T-helper 1 cell treated with Interleukin-12 subunit alpha and Interleukin-12 subunit beta and Interleukin-4 antibody, amounts not matched to agents 30 μg/mL and 1 μg/mL, for 36 hours (primary cell): ENCODE results near the gene APBB2.

Experiments
- H3K27ac Mint-ChIP-seq: one replicate; pipeline ENCODE4 v1.8.0; 2021; ENCODE audit warnings: mild to moderate bottlenecking, mixed read lengths
- H3K27me3 Mint-ChIP-seq: one replicate; pipeline ENCODE4 v1.8.0; 2021; ENCODE audit warnings: low read depth, mixed read lengths
- H3K36me3 Mint-ChIP-seq: one replicate; pipeline ENCODE4 v1.8.0; 2021; ENCODE audit warnings: low read depth, mixed read lengths
- H3K4me1 Mint-ChIP-seq: one replicate; pipeline ENCODE4 v1.8.0; 2021; ENCODE audit warnings: low read depth, mixed read lengths
- H3K4me3 Mint-ChIP-seq: one replicate; pipeline ENCODE4 v1.8.0; 2021; ENCODE audit warnings: mild to moderate bottlenecking, moderate library complexity, mixed read lengths
- H3K9me3 Mint-ChIP-seq: one replicate; pipeline ENCODE4 v1.8.0; 2021; ENCODE audit warnings: mixed read lengths

Gene APBB2

GRCh38 chr4:40971338-40971737, 243.0 kb downstream of the APBB2 start:
- H3K4me3 Mint-ChIP-seq = no peak overlapping the region
- H3K9me3 Mint-ChIP-seq = no peaks in the 10 kb centered on the region
- H3K27ac Mint-ChIP-seq = no peak overlapping the region
- H3K27me3 Mint-ChIP-seq = peaks cover 14% of the 10 kb centered on the region
- no peaks in the 10 kb centered on the region for H3K36me3 Mint-ChIP-seq
- no peaks in the 10 kb centered on the region for H3K4me1 Mint-ChIP-seq

DNA sequence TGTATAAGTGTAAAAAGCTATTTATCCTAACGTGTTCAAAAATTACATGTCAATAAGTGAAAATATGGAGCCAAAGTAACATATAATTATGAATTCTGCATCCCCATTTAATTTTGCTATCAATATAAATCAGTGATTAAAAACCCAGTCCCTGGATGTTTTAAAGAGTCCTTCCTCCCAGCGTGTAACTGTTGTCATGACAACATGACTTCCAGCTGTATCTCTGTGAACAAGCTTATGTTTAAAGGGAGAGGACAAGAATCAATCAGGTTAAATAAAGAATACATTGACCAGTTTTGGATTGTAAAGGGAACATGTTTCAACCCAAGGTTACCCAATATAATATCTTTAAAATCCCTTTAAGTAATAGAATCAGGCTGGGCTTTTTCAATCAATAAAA, 244.8 kb downstream of the APBB2 start:
- Mint-ChIP-seq H3K4me1 (no peaks in the 10 kb centered on the region), H3K27me3 (peaks cover 14% of the 10 kb centered on the region), H3K4me3 (no peak overlapping the region), H3K36me3 (no peaks in the 10 kb centered on the region), H3K9me3 (no peaks in the 10 kb centered on the region), H3K27ac (no peak overlapping the region)

GRCh38 chr4:40967550-40967949, 246.8 kb downstream of the APBB2 start:
- no peak overlapping the region for H3K27ac Mint-ChIP-seq
- no peaks in the 10 kb centered on the region for H3K9me3 Mint-ChIP-seq
- peaks cover 7% of the 10 kb centered on the region for H3K27me3 Mint-ChIP-seq
- no peaks in the 10 kb centered on the region for H3K4me1 Mint-ChIP-seq
- H3K4me3 Mint-ChIP-seq = no peak overlapping the region
- no peaks in the 10 kb centered on the region for H3K36me3 Mint-ChIP-seq

DNA sequence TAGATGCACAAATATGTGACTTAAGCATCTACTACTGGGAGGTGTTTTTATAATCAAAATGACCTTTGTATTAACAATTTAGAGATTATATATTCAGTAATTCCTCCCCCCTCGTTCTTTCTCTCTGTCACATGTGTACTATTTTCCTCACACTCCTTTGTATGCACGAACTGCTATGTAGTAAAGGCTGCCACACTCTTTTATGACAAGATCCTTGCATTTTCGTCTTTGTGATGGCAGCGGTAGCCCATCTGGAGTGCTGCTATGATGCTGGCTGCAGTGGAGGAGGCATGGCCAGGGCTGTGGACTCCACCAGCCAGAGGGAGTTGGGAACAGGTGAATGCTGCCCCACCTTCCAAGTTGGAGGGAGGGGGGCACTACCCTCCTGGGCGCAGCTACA, 248.3 kb downstream of the APBB2 start:
- H3K27ac Mint-ChIP-seq = no peak overlapping the region
- no peaks in the 10 kb centered on the region for H3K36me3 Mint-ChIP-seq
- no peaks in the 10 kb centered on the region for H3K4me1 Mint-ChIP-seq
- H3K9me3 Mint-ChIP-seq = no peaks in the 10 kb centered on the region
- H3K4me3 Mint-ChIP-seq = no peak overlapping the region
- H3K27me3 Mint-ChIP-seq = peaks cover 7% of the 10 kb centered on the region

DNA sequence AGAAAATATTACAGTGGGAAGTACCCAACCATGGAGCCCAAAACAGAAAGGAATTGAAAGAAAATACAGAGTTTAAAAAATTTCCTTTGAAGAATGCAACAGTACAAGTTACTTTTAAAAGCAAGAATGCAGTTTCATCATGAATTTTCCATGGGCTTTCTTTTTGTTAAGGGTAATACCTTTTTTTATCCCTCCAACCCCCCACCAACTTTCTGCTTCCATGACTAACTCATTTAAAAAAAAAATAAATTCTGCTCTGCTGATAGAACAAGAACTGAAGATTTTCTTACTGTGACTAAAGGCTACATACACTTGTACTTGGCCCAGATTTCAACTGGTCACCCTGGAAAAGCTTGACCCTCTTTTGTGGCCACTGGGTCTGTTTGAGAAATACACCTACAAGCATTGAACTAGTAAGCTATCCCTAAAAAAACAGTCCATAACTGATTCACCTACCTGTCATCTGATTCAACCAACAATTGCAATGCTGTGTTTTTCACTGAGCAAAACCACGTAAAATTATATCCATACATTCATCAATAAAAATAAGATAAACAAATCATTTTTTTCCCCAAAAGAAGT, 250.4 kb downstream of the APBB2 start:
- Mint-ChIP-seq H3K27me3 (no peaks in the 10 kb centered on the region), H3K9me3 (no peaks in the 10 kb centered on the region), H3K4me3 (no peak overlapping the region), H3K36me3 (no peaks in the 10 kb centered on the region), H3K27ac (no peak overlapping the region), H3K4me1 (no peaks in the 10 kb centered on the region)

GRCh38 chr4:40962551-40963180, 251.7 kb downstream of the APBB2 start:
- no peak overlapping the region for H3K4me3 Mint-ChIP-seq
- no peaks in the 10 kb centered on the region for H3K36me3 Mint-ChIP-seq
- no peak overlapping the region for H3K27ac Mint-ChIP-seq
- no peaks in the 10 kb centered on the region for H3K9me3 Mint-ChIP-seq
- no peaks in the 10 kb centered on the region for H3K27me3 Mint-ChIP-seq
- H3K4me1 Mint-ChIP-seq = no peaks in the 10 kb centered on the region

- H3K9me3 Mint-ChIP-seq = no peaks in the 10 kb centered on the region
- H3K4me3 Mint-ChIP-seq = no peak overlapping the region
- H3K27me3 Mint-ChIP-seq = no peaks in the 10 kb centered on the region
- H3K27ac Mint-ChIP-seq = no peak overlapping the region
- no peaks in the 10 kb centered on the region for H3K36me3 Mint-ChIP-seq
- H3K4me1 Mint-ChIP-seq = no peaks in the 10 kb centered on the region
These were observed 253.4 kb downstream of the APBB2 start for GRCh38 chr4:40960941-40961340.

- Mint-ChIP-seq H3K27ac (no peak overlapping the region), H3K4me1 (no peaks in the 10 kb centered on the region), H3K36me3 (no peaks in the 10 kb centered on the region), H3K4me3 (no peak overlapping the region), H3K27me3 (no peaks in the 10 kb centered on the region), H3K9me3 (no peaks in the 10 kb centered on the region)
These were observed 257.1 kb downstream of the APBB2 start for GRCh38 chr4:40957281-40957680.

DNA sequence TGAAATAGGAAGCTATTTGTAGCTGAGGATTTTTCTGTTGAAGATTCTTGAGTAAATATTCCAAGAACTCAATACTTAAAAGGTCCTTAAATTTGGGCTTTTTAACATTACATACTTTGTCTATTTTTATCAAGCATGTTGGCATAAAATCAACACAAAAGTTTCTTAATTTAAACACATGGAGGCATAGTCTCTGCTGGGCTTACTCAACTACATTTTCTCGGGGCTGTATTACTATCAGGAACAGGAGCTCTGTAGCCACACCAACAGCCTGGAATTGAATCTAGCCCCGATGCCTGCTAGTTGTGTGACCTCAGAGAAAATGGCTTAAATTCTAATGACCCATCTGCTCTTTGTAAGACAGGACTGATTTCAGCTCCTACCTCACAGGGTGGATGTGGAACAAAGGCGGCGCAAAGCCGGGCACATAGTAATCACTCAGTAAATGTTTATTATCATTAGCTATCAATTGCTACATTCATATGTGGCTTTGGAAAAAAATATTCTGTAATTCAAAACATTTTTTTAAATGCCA, 257.6 kb downstream of the APBB2 start:
- Mint-ChIP-seq H3K4me3 (no peak overlapping the region), H3K27me3 (no peaks in the 10 kb centered on the region)

DNA sequence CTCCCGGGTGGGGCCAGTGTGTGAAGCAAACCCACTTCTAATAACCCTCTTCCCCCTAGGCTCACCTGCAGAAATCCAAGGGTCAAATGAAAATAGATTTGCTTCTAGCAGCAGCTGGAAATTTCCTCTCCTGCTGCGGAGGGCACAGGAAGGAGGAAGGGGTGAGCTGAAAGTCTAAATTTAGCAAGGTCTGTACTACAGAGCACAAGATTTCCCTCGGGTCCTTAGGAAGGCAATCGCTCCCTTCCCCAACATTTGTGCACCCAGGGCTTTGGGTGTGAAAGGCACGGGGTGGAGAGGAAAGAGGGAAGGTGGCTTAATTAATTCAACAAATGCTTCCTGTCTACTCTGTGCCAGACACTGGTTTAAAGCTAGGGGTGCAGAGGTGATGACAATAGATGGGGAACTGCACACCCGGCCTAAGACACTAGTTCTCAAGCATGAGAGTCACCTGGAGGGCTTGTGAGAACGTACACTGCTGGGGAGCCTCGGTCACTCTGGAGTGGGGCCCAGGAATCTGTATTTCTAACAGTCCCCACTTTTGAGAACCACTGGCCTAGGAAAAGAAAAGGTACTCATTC, 260.2 kb downstream of the APBB2 start:
- Mint-ChIP-seq H3K4me1 (no peaks in the 10 kb centered on the region), H3K9me3 (no peaks in the 10 kb centered on the region), H3K27me3 (no peaks in the 10 kb centered on the region), H3K4me3 (no peak overlapping the region), H3K36me3 (no peaks in the 10 kb centered on the region), H3K27ac (no peak overlapping the region)

More for the DNA sequence above, 257.6 kb downstream of the APBB2 start:
- Mint-ChIP-seq H3K4me1 (no peaks in the 10 kb centered on the region), H3K9me3 (no peaks in the 10 kb centered on the region), H3K36me3 (no peaks in the 10 kb centered on the region), H3K27ac (no peak overlapping the region)

- Mint-ChIP-seq H3K27me3 (no peaks in the 10 kb centered on the region), H3K36me3 (no peaks in the 10 kb centered on the region), H3K4me3 (no peak overlapping the region), H3K9me3 (no peaks in the 10 kb centered on the region), H3K4me1 (no peaks in the 10 kb centered on the region), H3K27ac (no peak overlapping the region)
These were observed 260.9 kb downstream of the APBB2 start for GRCh38 chr4:40953283-40954087.

- Mint-ChIP-seq H3K4me1 (no peaks in the 10 kb centered on the region), H3K4me3 (no peak overlapping the region), H3K9me3 (no peaks in the 10 kb centered on the region), H3K27me3 (no peaks in the 10 kb centered on the region), H3K36me3 (no peaks in the 10 kb centered on the region), H3K27ac (no peak overlapping the region)
These were observed 261.7 kb downstream of the APBB2 start for GRCh38 chr4:40952672-40953071.

DNA sequence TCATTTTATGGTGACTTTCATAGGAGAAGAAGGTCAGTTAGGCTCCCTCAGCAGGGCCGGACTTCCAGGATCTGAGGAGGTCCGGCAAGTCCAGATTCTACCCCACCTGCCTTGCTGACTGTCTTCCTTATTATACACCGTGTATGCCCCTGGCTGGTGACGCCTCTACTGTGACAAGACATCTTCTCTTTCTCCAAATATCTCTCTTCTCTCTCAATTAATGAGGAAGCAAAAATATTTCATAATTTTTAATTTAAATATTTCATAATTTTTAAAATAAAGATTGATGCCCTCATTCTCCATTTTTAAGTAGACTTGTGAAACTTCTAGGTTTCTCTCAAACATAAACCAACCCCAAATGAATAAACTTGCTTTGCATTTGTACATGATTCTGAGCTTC, 262.1 kb downstream of the APBB2 start:
- Mint-ChIP-seq H3K27ac (no peak overlapping the region), H3K4me3 (no peak overlapping the region), H3K27me3 (no peaks in the 10 kb centered on the region), H3K36me3 (no peaks in the 10 kb centered on the region), H3K4me1 (no peaks in the 10 kb centered on the region), H3K9me3 (no peaks in the 10 kb centered on the region)

- H3K27me3 Mint-ChIP-seq = no peaks in the 10 kb centered on the region
- H3K36me3 Mint-ChIP-seq = no peaks in the 10 kb centered on the region
- no peak overlapping the region for H3K4me3 Mint-ChIP-seq
- no peak overlapping the region for H3K27ac Mint-ChIP-seq
- H3K4me1 Mint-ChIP-seq = no peaks in the 10 kb centered on the region
- no peaks in the 10 kb centered on the region for H3K9me3 Mint-ChIP-seq
These were observed 263.3 kb downstream of the APBB2 start for GRCh38 chr4:40951026-40951425.
